ENCODE results near the gene EFCAB8. TPM values are rescaled to one million over a fixed set of nuclear protein-coding genes. Genes with fewer than 3 reads are reported as not detected.

The EFCAB8 gene
- 0.36 and 0.68 TPM in 2 replicates for total RNA-seq

GRCh38 chr20:32858701-32859372 lies at the start of gene EFCAB8:
Gene EFCAB8, plus strand, starts transcription at chr20:32858923. Its CDS starts 4,870 bp downstream, at chr20:32863793.

GRCh38 chr20:33004141-33004751 lies 145.5 kb downstream of the EFCAB8 start, which contains the start of gene SUN5:
Gene SUN5, minus strand, starts transcription at chr20:33004433. Its CDS starts 93 bp downstream, at chr20:33004340.

GRCh38 chr20:33007376-33008335 lies 148.9 kb downstream of the EFCAB8 start, which contains the start of gene BPIFB2:
Gene BPIFB2, plus strand, starts transcription at chr20:33007704. Its CDS starts 871 bp downstream, at chr20:33008575.

Other genes starting within 250 kb of the EFCAB8 start
- under 0.01 TPM in 1 of 2 replicates, not detected in the other for gene C20orf203, start 185.0 kb upstream of the EFCAB8 start, total RNA-seq
- 16.1 and 17.2 TPM in 2 replicates for gene COMMD7, start 115.5 kb upstream of the EFCAB8 start, total RNA-seq
- gene DNMT3B, start 96.5 kb upstream of the EFCAB8 start, total RNA-seq, result 0.68 and 1.5 TPM in 2 replicates
- gene MAPRE1, start 39.0 kb upstream of the EFCAB8 start, total RNA-seq, result 86.5 and 96.9 TPM in 2 replicates
- gene SUN5, start 145.5 kb downstream of the EFCAB8 start, total RNA-seq, result not detected in 2 replicates
- gene BPIFB2, start 148.8 kb downstream of the EFCAB8 start, total RNA-seq, result not detected in 2 replicates
- gene BPIFB6, start 172.7 kb downstream of the EFCAB8 start, total RNA-seq, result not detected in 2 replicates
- gene BPIFB3, start 195.0 kb downstream of the EFCAB8 start, total RNA-seq, result not detected in 2 replicates
- gene BPIFB4, start 220.7 kb downstream of the EFCAB8 start, total RNA-seq, result not detected in 2 replicates

All from nasal cavity respiratory epithelium epithelial cell of viscerocranial mucosa (primary cell).